ENCODE data around the gene BTNL9. TPM values are rescaled to one million over a fixed set of nuclear protein-coding genes. Genes with fewer than 3 reads are reported as not detected.

Gene BTNL9
- total RNA-seq, 3 donors from 2014 or later, result 27.2 to 169 (median 94.6) TPM

GRCh38 chr5:181060231-181060590 is 20.1 kb downstream of the BTNL9 start:
- no peak overlapping the region for H3K4me3 ChIP-seq
- H3K36me3 ChIP-seq, result no peaks in the 10 kb centered on the region
- no peaks in the 10 kb centered on the region for H3K9me3 ChIP-seq
- no peak overlapping the region for H3K27ac ChIP-seq
- TF ChIP-seq POLR2A (IDR thresholded peaks at IDR 0.05) (no peak), POLR2AphosphoS5 (IDR thresholded peaks at IDR 0.05) (no peak), CTCF (IDR thresholded peaks at IDR 0.05) (no peak)
- intact Hi-C loops (cut with DNase I; ENCODE audit: low total_unique reads), result no loop called here
- H3K4me1 ChIP-seq, result no peaks in the 10 kb centered on the region
- H3K27me3 ChIP-seq, result peaks cover 0 to 74% of the 10 kb centered on the region in 2 donors
- DNase-seq (ENCODE audit: low spot score in 2 of 2), result no peak

GRCh38 chr5:181060924-181061323 is 20.9 kb downstream of the BTNL9 start:
- Histone ChIP-seq H3K36me3 (no peaks in the 10 kb centered on the region), H3K27me3 (peaks cover 0 to 71% of the 10 kb centered on the region in 2 donors), H3K27ac (no peak overlapping the region), H3K4me3 (no peak overlapping the region), H3K9me3 (no peaks in the 10 kb centered on the region), H3K4me1 (no peaks in the 10 kb centered on the region)
- no peak for DNase-seq (ENCODE audit: low spot score in 2 of 2)
- TF ChIP-seq POLR2A (IDR thresholded peaks at IDR 0.05) (no peak), POLR2AphosphoS5 (IDR thresholded peaks at IDR 0.05) (no peak), CTCF (IDR thresholded peaks at IDR 0.05) (no peak)
- intact Hi-C loops (cut with DNase I; ENCODE audit: low total_unique reads), result no loop called here

GRCh38 chr5:181061645-181062044 is 21.6 kb downstream of the BTNL9 start:
- Histone ChIP-seq H3K4me1 (no peaks in the 10 kb centered on the region), H3K4me3 (no peak overlapping the region), H3K9me3 (no peaks in the 10 kb centered on the region), H3K27ac (no peak overlapping the region), H3K27me3 (peaks cover 0 to 70% of the 10 kb centered on the region in 2 donors), H3K36me3 (no peaks in the 10 kb centered on the region)
- no peak for DNase-seq (ENCODE audit: low spot score in 2 of 2)
- TF ChIP-seq CTCF (IDR thresholded peaks at IDR 0.05) (no peak), POLR2AphosphoS5 (IDR thresholded peaks at IDR 0.05) (no peak), POLR2A (IDR thresholded peaks at IDR 0.05) (no peak)
- intact Hi-C loops (cut with DNase I; ENCODE audit: low total_unique reads), result no loop called here

GRCh38 chr5:181062631-181063030 is 22.6 kb downstream of the BTNL9 start:
- no peaks in the 10 kb centered on the region for H3K4me1 ChIP-seq
- intact Hi-C loops (cut with DNase I; ENCODE audit: low total_unique reads), result no loop called here
- no peak for DNase-seq (ENCODE audit: low spot score in 2 of 2)
- H3K27me3 ChIP-seq, result peaks cover 0 to 65% of the 10 kb centered on the region in 2 donors
- H3K4me3 ChIP-seq, result no peak overlapping the region
- no peaks in the 10 kb centered on the region for H3K9me3 ChIP-seq
- no peak overlapping the region for H3K27ac ChIP-seq
- TF ChIP-seq POLR2A (IDR thresholded peaks at IDR 0.05) (no peak), POLR2AphosphoS5 (IDR thresholded peaks at IDR 0.05) (no peak), CTCF (IDR thresholded peaks at IDR 0.05) (no peak)
- H3K36me3 ChIP-seq, result no peaks in the 10 kb centered on the region

- TF ChIP-seq POLR2A (IDR thresholded peaks at IDR 0.05) (no peak), POLR2AphosphoS5 (IDR thresholded peaks at IDR 0.05) (no peak), CTCF (IDR thresholded peaks at IDR 0.05) (no peak)
- Histone ChIP-seq H3K4me1 (no peaks in the 10 kb centered on the region), H3K36me3 (no peaks in the 10 kb centered on the region), H3K9me3 (no peaks in the 10 kb centered on the region), H3K27me3 (peaks cover 0 to 64% of the 10 kb centered on the region in 2 donors), H3K27ac (no peak overlapping the region), H3K4me3 (no peak overlapping the region)
- intact Hi-C loops (cut with DNase I; ENCODE audit: low total_unique reads), result no loop called here
- DNase-seq (ENCODE audit: low spot score in 2 of 2), result no peak
Observed at GRCh38 chr5:181063514-181063913, 23.4 kb downstream of the BTNL9 start.
